G401 (cell line): ENCODE measurements around the gene CPNE1. TPM values are rescaled to one million over a fixed set of nuclear protein-coding genes. Genes with fewer than 3 reads are reported as not detected.
"Not testable (repeated sequence)": the region's sequence is repeated elsewhere in the genome, so short reads cannot be mapped to it uniquely, and the experiment has no call there.

ENCODE experiments used
- DNase-seq: peaks from one replicate; pipeline ENCODE4 v3.0.0-alpha.2; 2015; ENCODE audit warnings: low spot score
- in situ Hi-C: cut with HindIII; loops from 2 replicates; pipeline ENCODE4 v1.10.0; 2016; ENCODE audit warnings: low sequenced_read_pairs, mixed read lengths
- total RNA-seq: library from RNA; depleted of rRNA; stranded (reverse); fragments of >200 nt; shearing (Covaris generic); gene quantifications from 2 replicates; pipeline ENCODE4 v1.2.3, GENCODE V29; 2014; rRNA removed

The CPNE1 gene
- 49.2 and 87.2 TPM in 2 replicates for total RNA-seq

DNA sequence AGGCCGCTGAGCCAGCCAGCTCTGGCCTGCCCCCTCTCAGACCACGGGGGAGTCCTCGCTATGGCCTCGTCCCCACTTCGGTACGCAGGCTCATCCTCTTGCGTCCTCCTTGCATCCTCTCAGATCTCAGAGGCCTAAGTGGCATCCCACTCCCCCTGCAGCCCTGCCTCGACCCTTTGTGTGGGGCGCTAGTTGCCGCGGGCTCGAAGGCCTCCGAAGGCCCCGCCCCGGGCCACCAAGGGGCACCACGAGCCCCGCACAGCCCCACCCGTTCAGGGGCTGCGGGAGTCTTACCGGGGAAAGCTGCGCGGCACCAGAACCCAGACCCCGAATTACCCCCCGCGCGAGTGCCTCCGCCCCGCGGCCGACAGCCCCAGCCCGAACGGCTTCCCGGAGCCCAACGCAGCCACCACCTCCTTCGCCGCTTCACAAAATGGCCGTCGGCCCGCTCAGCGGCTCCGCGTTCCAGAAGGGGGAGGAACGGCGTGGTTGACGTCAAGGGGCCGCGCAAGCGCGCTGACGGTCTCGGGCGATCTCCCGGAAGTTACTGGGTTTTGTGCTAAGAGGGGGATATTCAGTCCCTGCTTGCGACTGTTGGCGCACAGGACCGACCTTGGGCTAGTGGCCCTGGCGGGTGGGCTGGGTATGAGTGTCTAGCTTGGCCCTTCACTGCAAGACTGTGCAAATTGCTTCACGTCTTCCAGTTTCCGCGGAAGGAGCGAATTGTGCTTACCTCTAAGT is at the start of gene CPNE1, which contains the start of gene RBM12:
Gene CPNE1 (minus strand): TSS at position 435 of the 741 bp plus-strand sequence. CDS start 31,977 bp downstream, outside the sequence.
Gene RBM12 (minus strand): TSS at position 435 of the 741 bp plus-strand sequence. CDS start 9,578 bp downstream, outside the sequence.
- DNase-seq, result peak; percentile 92
- in situ Hi-C loops, result no loop called here

DNA sequence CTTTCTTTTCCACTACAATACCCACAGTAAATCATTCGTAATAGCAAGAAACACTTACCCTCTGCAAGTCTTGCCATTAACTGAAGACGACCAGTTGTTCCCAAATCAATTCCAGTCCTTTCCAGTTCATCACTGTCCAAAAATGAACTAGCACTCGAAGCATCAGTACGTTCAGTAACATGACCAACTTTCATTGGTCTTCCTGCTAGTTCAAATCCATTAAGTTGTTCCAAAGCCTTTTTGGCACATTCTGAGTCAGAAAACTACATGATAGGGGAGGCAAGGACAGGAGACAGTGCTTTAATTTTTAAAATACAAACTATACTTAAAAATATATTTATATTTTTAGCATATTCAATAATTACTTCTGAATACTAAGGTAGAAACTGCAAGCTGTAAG is 49.4 kb upstream of the CPNE1 start:
- DNase-seq, result no peak
- in situ Hi-C loops, result no loop called here

DNA sequence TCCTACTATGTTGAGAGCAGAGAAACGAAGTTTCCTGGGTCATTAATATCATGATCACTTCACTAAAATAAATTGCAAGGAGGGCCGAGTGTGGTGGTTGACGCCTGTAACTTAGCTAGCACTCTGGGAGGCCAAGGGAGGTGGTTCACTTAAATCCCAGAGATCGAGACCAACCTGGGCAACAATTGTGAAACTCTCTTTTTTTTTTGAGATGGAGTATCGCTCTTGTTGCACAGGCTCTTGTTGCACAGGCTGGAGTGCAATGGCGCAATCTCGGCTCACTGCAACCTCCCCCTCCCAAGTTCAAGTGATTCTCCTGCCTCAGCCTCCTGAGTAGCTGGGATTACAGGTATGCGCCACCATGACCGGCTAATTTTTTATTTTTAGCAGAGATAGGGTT is 48.4 kb upstream of the CPNE1 start:
- DNase-seq, in situ Hi-C loops: not testable (repeated sequence)

DNA sequence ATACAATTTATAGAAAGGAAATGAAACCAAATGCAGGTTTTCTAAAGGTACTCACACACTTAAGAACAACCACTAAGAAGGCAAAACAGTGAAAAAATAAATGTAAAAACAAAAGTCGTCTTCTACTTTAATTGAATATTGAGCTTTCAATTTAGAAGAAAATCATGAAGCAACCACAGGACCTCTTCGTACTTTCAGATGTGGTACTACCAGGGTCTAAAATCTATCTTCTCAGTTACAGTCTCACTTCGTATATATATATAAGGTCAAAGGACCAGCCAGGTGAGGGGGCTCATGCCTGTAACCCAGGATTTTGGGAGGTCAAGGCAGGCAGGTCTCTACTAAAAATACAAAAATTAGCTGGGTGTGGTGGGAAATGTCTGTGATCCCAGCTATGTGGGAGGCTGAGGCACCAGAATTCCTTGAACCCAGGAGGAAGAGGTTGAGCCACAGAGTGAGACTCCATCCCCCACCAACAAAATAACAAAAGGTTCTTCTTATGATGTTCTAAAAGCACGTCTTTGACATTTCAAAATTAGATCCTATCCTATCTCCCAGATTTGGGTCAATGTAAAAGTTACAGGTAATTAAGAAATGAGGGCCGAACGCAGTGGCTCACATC is 47.0 kb upstream of the CPNE1 start:
- in situ Hi-C loops, result no loop called here
- no peak for DNase-seq

DNA sequence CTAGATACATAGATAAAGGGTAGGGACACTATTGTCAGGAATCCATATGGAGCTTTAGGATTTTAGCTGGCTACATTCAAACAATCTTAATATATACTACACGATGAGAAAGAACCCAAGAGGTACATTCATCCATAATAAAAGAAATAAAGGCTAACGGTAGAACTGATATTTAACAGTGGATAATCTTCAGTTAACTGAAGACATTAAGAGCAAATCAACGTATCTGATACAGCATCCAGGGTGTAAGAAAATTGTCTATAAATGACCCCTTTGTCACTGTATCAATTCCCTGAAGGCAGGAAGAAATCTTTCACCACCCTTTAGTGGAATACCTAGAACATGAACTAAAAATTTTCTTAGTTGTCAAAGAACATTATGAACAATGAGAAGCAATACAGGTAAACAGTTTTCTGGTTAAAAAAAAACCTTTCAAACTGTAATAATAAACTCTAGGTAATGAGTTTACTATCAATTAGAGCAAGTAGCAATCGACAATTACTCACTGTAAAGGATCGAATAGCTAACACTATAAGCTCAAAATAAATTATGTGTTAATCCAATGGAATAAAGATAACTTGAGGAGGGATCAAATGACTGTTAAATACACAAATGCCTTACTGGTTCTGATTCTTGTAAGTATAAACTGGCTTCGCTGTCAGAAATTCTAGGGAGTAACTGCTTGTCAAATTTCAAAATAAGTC is 46.3 kb upstream of the CPNE1 start:
- in situ Hi-C loops, result no loop called here

DNA sequence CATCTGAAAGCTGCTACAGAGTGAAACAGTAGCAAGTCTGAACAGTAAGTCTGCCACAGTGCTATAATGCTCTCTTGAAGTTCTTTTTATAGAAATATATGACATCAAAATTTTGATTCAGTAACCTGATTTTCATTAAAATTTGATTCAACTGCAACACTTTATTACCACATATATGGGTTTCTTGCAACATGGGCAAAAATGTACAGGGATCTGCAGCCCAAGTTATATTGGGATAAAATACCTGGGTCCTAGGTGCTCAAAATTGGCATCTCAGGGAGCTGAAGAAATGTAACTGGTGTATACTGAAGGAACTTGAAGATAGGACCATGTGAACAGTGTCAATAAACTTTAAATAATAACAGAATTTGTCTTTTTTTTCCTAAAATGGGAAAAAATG is 45.3 kb upstream of the CPNE1 start:
- no peak for DNase-seq
- in situ Hi-C loops, result no loop called here

More for the DNA sequence above, 46.3 kb upstream of the CPNE1 start:
- DNase-seq, result no peak

DNA sequence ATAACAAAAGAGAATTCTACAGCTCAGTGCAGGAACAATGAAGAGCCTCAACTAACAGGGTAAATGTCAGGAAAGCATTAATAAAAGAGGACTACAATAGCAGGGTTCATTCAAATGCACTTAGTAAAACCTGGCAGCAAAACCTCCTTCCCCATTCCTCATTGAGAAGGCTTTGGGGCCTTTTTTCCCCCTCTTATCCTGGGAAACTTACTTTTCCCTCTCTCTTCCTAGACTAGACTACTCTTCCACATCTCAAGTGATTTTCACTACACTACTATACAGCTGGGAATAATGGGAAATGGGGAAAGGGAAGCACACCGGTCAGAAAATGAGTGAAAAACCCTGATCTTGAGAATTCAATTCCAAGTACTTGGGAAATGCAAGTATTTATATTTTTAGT is 44.6 kb upstream of the CPNE1 start:
- in situ Hi-C loops, result no loop called here
- no peak for DNase-seq

DNA sequence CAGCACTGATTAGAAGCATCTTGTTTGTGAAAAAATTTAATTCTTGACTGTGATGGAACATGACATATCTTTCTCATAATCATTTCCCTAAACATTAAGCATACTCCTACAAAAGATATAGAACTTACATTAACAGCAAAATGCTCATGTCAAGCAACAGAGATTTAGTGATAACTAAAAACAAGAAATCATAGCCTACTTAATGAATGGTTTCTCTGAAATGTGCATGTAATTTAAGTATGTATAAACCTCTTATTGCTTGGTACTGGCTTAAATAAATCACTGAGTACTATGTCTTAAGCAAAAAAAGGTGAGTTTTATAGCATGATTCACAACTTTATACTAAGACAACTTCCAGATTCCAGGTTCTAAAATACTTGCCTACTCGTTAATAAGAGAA is 43.8 kb upstream of the CPNE1 start:
- DNase-seq, result no peak
- in situ Hi-C loops, result no loop called here

DNA sequence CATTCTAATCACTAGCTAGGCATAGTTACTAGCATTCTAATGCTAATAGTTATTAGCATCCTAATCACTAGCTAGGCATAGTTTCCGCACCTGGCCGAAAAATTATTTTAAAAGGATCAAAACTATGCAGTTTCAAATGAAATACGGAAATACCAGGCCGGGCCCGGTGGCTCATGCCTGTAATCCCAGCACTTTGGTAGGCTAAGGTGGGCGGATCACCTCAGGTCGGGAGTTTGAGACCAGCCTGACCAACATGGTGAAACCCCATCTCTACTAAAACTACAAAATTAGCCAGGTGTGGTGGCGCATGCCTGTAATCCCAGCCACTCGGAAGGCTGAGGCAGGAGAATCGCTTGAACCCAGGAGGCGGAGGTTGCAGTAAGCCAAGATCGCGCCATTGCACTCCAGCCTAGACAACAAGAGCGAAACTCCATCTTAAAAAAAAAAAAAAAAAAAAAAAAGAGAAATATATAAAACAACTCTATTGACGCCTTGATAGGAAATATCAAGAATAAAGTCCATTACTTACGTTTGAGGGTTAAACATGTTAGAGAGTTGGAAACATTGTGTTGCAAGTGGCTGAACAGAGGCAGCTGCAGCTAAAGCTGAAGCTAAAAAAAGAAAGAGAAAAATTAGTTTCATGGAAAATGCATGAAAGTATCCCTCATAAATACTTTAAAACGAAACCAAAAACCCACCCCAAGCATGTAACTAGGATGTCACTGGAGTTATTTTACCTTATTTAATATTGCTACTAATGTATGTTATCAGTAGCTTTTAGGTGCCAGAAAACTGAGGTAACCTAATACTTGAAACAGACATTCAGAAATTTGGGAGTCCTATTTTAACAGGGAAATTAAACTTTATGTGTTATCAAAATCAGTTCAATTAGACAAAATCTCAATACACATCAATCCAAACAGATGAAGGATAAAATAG is 42.2 kb upstream of the CPNE1 start:
- in situ Hi-C loops, DNase-seq: not testable (repeated sequence)

DNA sequence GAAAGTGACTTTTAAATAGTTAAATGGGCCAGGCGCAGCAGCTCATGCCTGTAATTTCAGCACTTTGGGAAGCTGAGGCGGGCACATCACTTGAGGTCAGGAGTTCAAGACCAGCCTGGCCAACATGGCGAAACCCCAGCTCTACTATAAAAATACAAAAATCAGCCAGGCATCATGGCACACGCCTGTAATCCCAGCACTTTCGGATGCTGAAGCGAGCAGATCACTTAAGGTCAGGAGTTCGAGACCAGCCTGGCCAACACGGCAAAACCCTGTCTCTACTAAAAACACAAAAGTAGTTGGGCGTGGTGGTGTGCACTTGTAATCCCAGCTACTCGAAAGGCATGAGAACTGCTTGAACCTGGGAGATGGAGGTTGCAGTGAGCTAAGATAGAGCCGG is 41.2 kb upstream of the CPNE1 start:
- in situ Hi-C loops, result not testable (repeated sequence)

DNA sequence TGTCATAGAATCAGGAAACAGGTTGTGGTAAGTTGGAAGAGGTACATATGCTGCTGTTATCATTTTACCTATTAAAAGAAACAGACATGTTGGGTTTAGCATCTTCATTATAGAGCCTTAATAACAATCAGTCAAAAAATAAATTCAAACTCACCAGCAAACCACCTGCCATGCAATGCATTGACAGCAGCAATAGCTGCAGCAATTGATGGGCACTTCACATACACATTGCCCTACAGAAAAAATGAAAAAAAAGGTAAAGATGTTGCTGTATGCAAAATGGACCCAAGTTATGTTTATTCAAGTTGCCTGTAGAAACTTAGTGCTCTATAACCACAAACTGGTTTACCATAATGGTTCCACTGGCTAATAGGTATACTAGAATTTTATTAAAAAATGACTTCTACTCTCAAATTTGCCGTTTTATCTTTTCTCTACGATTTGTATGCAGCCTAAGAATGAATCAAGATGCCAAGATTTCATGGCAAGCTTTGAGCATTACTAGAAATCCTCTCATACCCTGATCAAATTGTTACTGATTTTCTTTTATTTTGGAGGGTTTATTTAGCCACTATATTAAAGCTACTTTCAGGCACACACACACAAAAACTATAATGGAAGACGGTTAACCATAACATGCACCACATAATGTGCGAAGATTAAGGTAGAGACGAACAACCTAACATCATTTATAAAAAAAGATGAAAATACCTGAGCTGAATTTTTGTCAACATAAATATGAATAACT is 40.0 kb upstream of the CPNE1 start:
- no peak for DNase-seq
- in situ Hi-C loops, result no loop called here

More for the DNA sequence above, 41.2 kb upstream of the CPNE1 start:
- DNase-seq, result not testable (repeated sequence)

DNA sequence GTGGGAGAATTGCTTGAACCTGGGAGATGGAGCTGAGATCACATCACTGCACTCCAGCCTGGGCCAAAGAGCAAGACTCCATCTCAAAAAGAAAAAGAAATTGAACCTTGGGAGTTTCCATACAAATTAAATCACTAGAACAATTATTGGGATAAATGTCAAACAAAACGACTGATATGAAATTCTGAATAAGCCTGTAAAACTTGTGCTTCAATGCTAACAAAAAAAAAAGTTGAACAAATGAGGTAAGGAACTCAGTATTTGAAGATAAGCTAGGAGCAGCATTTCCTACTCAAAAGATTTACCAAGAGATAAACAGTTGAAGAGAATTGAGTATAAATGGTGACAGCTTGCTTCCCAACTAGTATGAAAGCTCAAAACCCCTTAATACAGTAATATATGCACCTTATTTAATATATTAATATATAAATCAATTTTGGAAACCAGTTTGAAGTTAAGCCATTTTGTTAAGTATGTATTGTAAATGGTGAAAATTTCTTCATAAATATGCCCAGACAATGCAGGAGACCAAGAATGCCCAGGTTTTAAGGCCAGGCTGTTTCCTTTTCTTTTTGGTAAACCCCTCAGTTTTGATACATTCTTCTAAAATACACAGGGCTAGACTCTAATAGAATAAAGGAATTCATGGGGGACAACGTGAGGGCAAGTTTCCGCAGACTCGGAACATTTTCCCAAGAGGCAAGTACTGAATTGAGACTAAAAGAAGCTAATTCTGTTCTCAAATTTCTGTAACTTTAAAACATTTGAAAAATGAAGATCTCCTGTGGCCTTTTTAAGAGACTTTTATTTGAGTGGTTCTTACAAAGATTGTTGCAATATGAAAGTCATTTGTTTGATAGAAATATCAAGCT is 38.4 kb upstream of the CPNE1 start:
- no peak for DNase-seq
- in situ Hi-C loops, result no loop called here

DNA sequence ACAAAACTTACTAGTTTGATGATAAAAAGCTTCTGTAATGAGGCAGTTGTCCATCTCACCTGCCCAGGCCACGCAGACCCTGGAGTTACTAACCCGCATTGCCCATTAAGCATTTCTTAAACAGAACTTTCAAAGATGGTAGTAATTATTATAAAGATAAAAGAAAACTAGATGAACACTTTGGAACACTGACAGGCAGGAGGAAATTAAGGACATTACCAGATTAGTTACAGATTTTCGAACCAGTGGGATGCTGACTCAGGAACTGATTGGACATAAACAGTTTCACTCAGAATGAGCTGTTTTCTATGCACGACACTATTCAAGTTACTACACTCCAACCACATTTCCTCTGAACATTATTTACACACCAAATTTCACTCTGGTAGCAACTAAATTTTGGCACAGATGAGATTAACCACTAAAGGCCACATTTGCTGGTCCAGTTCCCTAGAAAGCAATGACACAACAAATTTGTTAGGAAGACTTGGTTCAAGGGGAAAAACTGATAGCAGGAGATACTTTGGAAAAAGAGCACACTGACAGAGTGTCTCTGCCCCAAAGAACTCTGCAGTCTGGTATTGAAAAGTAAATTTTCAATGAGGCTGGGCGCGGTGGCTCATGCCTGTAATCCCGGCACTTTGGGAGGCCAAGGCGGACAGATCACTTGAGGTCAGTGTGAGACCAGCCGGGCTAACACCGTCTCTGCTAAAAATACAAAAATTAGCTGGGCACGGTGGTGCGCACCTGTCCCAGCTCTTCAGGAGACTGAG is 37.5 kb upstream of the CPNE1 start:
- in situ Hi-C loops, result no loop called here
- no peak for DNase-seq

DNA sequence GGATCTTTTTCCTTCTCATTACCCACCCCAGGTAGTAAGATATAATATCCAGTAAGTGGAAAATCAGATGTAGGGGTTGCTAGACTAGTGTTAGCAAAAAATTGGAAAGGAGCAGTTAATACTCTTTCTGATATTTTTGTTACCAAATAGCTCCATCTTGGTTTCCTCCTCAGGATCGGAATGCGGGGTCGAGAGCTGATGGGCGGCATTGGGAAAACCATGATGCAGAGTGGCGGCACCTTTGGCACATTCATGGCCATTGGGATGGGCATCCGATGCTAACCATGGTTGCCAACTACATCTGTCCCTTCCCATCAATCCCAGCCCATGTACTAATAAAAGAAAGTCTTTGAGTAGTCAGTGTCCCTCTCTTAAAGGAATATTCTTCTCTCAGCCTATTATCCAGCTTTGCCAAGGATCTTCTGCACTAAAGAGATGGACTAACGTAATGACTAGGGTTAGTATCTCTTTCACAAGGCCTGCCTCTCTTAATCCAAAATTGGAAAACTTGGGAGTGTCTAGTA is 36.0 kb upstream of the CPNE1 start:
- in situ Hi-C loops, result no loop called here

DNA sequence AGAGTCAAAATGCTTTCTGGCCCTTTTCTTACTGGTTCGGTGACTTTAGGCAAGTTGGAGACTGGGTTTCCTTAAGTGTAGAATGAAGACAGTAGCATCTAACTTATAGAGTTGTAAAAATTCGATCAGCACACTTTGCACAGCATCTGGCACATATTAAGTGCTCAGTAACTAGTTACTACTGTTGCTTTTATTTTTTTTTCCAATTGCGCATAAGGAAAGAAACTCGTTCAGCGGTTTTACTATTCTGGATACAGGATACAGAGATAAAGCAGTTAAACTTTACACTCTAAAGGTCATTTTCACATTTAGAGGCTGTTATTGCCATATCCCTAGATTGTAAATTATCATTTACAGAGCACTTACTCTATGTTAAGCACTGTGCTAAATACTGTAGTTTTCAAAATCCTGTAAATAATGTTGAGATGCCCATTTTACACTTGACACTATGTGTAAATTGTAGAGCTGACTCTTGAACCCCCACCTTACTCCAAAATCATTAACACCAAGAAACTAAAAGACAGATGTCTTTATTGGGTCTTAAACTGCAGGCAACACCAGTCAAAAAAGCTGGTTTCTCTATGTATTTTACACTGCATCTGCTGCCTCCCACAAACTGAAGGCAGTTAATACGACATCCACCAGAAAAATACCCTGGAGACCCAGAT is 35.4 kb upstream of the CPNE1 start:
- in situ Hi-C loops, result no loop called here

More for the DNA sequence above, 36.0 kb upstream of the CPNE1 start:
- no peak for DNase-seq

More for the DNA sequence above, 35.4 kb upstream of the CPNE1 start:
- no peak for DNase-seq
